ENCODE measurements around the gene POFUT2. TPM values are rescaled to one million over a fixed set of nuclear protein-coding genes. Genes with fewer than 3 reads are reported as not detected.
A peak's percentile ranks its signal among the peaks of the same experiment; 100 is the strongest.

Gene POFUT2
- total RNA-seq, 8 experiments from 2014 or later, result 17.3 to 40.8 (median 25.6) TPM

DNA sequence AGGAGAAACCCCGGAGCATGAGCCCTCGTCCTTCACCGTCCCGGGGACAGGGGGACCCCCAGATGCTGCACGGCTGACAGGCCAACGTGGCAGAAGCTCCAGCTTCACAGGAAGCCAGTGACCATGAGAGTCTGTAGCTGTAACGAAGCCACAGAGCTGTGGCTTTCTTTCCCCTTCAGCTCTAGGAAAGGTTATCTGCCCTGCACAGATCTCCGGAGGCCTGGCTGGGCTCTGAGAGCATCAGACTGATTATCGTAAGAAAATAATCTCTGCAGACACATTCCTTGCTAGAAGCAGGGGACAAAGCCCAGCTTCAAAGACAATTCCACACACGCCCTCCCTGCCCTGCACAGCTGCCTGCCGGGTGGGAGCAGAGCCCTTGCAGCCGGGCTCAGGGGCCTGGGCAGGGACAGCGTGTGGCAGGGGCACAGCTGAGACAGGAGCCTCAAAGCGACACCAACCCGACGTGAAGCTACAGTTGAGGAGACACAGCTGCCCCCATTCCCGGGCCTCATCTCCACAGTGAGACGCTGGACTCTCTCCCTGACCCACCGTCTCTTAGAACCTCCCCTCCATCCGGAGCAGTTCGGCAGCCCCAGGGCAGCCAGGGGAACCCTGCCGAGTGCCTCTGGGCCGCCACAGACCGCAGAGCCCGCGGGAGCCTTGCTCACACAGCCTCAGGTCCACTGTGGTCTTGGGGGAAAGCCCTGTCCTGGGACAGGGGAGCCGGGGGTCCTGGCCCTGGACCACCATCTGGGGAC, 30.6 kb downstream of the POFUT2 start:
- Histone ChIP-seq H3K4me1 (replicated peaks in 1 of 2) (peaks cover 18 to 29% of the 10 kb centered on the region in 2 donors), H3K4me3 (no peak overlapping the region), H3K27ac (peak overlapping the region in 1 of 2 donors; percentile 25)
- in situ Hi-C loops (cut with MboI; ENCODE audit: low pct_unique_long_range_greater_than_20kb in 2 of 9, low sequenced_read_pairs in 9 of 9, unreplicated experiment in 9 of 9), result no loop called here
- WGBS, 10 experiments, result 77 to 80% (median 80%) methylated on average over 1 to 12 of the region's 27 CpGs; no CpG with 5 or more reads in 7 of the 10 experiments
- ATAC-seq (replicated peaks in 6 of 8), result peak in 5 of 8 experiments; percentile 35 to 59 (median 44)

DNA sequence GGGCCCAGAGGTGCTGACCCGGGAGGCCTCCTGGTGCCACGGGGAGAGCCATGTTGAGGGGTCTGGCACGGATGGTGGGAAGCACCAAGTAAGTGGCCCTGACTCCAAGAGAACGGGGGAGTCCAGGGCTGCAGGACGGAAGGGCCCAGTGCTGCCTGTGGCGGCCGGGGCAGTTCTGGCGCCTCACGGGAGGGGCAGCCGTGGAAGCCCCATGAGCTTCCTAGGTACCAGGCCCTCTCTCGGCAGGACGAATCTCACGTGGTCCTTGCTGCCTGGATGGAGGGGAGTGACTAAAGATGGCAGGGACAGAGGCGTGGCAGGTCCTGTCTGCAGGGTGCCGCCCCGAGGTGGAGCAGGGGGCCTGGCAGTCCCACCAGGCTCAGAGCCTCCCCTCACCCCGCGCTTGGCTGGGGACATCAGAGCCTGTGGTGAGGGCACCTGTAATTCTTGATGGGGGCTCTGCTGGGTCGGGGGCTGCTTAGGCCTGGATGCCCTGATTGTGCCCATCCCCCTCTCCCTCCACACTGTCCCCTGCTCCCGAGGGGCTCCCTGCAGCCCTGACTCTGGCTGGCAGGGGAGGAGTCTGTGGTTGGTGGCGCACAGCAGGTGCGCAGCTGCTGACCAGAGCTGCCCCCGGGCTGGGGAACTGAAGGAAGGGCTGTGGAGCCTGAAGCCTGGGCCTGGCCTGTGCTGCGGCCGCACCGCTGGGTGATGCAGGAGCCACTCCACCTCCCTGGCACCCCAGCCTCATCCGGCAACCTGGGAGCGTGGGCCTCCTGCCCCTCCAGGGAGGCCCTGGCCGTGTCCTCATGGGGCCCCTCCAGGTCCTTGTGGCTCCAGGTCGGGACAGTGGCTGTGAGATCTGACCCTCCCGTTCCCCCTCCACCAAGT, 31.4 kb downstream of the POFUT2 start:
- peak in 5 of 8 experiments; percentile 20 to 32 (median 22) for ATAC-seq (replicated peaks in 6 of 8)
- WGBS, 10 experiments, result 83 to 94% (median 84%) methylated on average over 3 to 7 of the region's 31 CpGs; no CpG with 5 or more reads in 6 of the 10 experiments
- in situ Hi-C loops (cut with MboI; ENCODE audit: low pct_unique_long_range_greater_than_20kb in 2 of 9, low sequenced_read_pairs in 9 of 9, unreplicated experiment in 9 of 9), result no loop called here
- H3K4me3 ChIP-seq, result no peak overlapping the region
- peak overlapping the region in 1 of 2 donors; percentile 25 for H3K27ac ChIP-seq
- peaks cover 18 to 29% of the 10 kb centered on the region in 2 donors for H3K4me1 ChIP-seq (replicated peaks in 1 of 2)

DNA sequence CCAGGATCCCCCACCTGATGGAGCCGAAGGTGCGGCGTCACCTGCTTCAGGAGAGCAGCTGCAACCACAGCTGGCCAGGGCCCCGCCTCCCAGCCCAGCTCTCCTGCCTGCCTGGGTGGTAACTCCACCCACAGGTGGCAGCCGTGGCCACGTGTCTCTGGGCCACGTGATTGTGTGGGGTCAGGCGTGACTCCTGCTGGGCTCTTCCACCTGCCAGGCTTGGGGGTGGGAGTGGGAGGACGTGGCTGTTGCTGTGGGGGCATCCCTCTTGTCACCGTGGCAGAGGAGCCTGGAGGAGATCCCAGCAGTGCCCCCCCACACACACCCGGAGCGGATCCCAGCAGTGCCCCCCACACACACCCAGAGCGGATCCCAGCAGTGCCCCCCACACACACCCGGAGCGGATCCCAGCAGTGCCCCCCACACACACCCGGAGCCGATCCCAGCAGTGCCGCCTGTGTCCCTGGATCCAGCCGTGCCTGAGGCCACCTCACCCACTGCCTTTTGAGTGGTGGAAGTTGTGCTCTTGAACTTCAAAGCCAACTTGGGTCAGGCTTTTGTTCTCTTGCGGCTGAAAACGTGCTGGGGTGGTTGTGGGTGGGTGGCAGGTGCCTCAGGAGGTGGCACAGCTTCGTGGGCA, 32.2 kb downstream of the POFUT2 start:
- Histone ChIP-seq H3K4me1 (replicated peaks in 1 of 2) (peaks cover 18 to 29% of the 10 kb centered on the region in 2 donors), H3K27ac (no peak overlapping the region), H3K4me3 (no peak overlapping the region)
- no peak for ATAC-seq (replicated peaks in 6 of 8)
- 30 to 100% (median 69%) methylated on average over 1 to 3 of the region's 22 CpGs; no CpG with 5 or more reads in 6 of the 10 experiments for WGBS, 10 experiments
- in situ Hi-C loops (cut with MboI; ENCODE audit: low pct_unique_long_range_greater_than_20kb in 2 of 9, low sequenced_read_pairs in 9 of 9, unreplicated experiment in 9 of 9), result no loop called here

DNA sequence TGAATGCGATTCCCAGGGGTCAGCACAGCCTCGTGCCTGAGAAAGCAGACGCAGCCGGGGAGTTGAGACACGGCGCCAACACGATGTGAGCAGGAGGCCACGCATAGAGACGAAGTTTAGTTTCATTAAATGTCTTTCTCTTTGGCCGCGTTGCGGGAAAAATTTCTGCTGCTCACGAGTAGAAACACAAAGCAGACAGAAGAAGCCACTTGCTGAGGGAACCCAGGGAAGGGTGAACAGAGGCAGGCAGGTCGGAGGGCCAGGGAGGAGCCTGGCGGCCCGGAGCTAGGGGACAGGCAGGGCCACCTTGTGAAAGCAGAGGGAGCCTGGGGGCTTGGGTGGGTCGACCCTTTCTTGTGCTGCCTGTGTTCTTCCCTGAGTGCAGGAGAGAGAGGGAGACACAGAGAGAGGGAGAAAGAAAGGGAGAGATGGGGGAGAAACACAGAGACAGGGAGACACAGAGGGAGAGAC, 33.2 kb downstream of the POFUT2 start:
- peaks cover 18 to 29% of the 10 kb centered on the region in 2 donors for H3K4me1 ChIP-seq (replicated peaks in 1 of 2)
- H3K27ac ChIP-seq, result no peak overlapping the region
- 17 to 88% (median 75%) methylated on average over 1 to 16 of the region's 17 CpGs; no CpG with 5 or more reads in 1 of the 10 experiments for WGBS, 10 experiments
- in situ Hi-C loops (cut with MboI; ENCODE audit: low pct_unique_long_range_greater_than_20kb in 2 of 9, low sequenced_read_pairs in 9 of 9, unreplicated experiment in 9 of 9), result no loop called here
- no peak for ATAC-seq (replicated peaks in 6 of 8)
- H3K4me3 ChIP-seq, result no peak overlapping the region

DNA sequence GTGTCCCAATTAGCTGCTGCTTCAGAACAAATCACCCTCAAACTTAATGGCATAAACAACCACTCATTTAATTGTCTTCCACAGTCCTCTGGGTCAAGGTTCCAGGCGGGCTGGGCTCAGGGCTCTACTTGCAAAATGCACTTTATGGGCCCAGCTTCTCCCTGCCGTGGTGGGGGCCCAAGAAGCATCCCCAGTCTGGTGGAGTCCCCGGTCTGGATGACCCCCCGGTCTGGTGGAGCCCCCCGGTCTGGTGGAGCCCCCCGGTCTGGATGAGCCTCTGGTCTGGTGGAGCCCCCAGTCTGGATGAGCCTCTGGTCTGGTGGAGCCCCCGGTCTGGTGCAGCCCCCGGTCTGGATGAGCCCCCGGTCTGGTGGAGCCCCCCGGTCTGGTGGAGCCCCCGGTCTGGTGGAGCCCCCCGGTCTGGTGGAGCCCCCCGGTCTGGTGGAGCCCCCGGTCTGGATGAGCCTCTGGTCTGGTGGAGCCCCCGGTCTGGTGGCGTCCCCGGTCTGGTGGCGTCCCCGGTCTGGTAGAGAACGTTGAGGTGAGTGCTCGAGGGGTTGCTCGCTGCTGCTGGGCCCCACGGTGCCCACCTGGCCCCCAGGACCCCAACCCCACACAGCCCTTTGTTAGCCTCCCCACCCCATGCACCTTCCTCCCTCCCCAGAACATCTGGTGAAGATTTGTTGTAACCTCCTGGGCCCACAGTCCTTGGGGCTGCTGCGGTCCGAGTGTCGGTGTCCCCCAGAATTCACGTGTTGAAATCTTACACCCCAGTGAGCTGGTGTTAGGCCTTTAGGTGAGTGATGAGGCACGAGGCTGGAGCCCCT, 33.8 kb downstream of the POFUT2 start:
- H3K4me1 ChIP-seq (replicated peaks in 1 of 2), result peaks cover 19 to 30% of the 10 kb centered on the region in 2 donors
- no peak overlapping the region for H3K27ac ChIP-seq
- H3K4me3 ChIP-seq, result no peak overlapping the region
- in situ Hi-C loops (cut with MboI; ENCODE audit: low pct_unique_long_range_greater_than_20kb in 2 of 9, low sequenced_read_pairs in 9 of 9, unreplicated experiment in 9 of 9), result no loop called here
- no peak for ATAC-seq (replicated peaks in 6 of 8)
- WGBS, 10 experiments, result 0 to 100% (median 96%) methylated on average over 1 to 4 of the region's 28 CpGs; no CpG with 5 or more reads in 5 of the 10 experiments

DNA sequence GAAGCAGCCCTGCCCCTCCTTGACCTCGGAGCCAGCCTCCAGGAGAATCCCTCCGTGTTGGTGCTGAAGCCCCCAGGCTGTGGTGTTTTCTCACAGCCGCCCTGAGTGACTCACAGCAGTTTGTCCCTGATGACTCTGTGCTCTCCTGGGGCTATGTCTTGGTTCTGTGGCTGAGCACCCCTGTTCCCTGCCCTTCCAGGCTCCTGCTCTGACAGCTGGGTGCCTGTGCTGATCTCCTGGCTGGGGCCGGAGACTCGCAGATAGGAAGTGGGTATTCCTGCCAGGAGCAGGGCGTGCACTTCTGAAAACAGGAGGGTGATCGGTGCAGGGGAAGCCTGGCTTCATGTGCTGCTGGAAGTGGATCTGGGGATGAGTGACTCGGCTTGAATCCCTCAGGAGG, 34.5 kb downstream of the POFUT2 start:
- ATAC-seq (replicated peaks in 6 of 8), result peak in 3 of 8 experiments; percentile 28 to 68 (median 54)
- Histone ChIP-seq H3K4me1 (replicated peaks in 1 of 2) (peaks cover 19 to 30% of the 10 kb centered on the region in 2 donors), H3K27ac (no peak overlapping the region), H3K4me3 (no peak overlapping the region)
- in situ Hi-C loops (cut with MboI; ENCODE audit: low pct_unique_long_range_greater_than_20kb in 2 of 9, low sequenced_read_pairs in 9 of 9, unreplicated experiment in 9 of 9), result no loop called here
- 20 to 100% (median 84%) methylated on average over 1 to 5 of the region's 8 CpGs; no CpG with 5 or more reads in 6 of the 10 experiments for WGBS, 10 experiments

DNA sequence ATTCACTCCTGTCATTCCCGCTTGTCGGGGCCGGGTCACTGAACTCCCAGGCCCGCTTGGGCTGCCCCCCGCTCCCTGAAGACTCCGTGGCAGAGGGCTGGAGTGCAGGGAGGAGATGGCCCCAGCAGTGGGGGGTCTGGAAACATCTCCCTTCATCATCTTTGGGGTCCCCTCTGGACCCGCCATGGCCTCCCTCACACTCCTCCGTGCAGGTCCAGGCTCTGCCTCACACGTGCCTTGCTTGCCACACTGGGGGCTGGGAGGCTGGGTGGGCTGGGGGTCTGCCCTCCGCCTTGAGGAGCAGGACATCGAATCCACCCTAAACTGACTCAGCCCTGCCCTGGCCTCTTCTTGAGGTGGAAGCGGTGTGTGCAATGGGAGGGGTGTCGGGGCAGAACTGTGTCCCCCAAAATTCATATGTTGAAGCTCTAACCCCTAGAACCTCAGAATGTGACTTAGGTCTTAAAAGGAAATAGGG, 35.2 kb downstream of the POFUT2 start:
- 60 to 100% (median 90%) methylated on average over 1 to 2 of the region's 13 CpGs; no CpG with 5 or more reads in 5 of the 10 experiments for WGBS, 10 experiments
- Histone ChIP-seq H3K27ac (no peak overlapping the region), H3K4me3 (no peak overlapping the region), H3K4me1 (replicated peaks in 1 of 2) (peaks cover 18 to 26% of the 10 kb centered on the region in 2 donors)
- ATAC-seq (replicated peaks in 6 of 8), result no peak
- in situ Hi-C loops (cut with MboI; ENCODE audit: low pct_unique_long_range_greater_than_20kb in 2 of 9, low sequenced_read_pairs in 9 of 9, unreplicated experiment in 9 of 9), result no loop called here

DNA sequence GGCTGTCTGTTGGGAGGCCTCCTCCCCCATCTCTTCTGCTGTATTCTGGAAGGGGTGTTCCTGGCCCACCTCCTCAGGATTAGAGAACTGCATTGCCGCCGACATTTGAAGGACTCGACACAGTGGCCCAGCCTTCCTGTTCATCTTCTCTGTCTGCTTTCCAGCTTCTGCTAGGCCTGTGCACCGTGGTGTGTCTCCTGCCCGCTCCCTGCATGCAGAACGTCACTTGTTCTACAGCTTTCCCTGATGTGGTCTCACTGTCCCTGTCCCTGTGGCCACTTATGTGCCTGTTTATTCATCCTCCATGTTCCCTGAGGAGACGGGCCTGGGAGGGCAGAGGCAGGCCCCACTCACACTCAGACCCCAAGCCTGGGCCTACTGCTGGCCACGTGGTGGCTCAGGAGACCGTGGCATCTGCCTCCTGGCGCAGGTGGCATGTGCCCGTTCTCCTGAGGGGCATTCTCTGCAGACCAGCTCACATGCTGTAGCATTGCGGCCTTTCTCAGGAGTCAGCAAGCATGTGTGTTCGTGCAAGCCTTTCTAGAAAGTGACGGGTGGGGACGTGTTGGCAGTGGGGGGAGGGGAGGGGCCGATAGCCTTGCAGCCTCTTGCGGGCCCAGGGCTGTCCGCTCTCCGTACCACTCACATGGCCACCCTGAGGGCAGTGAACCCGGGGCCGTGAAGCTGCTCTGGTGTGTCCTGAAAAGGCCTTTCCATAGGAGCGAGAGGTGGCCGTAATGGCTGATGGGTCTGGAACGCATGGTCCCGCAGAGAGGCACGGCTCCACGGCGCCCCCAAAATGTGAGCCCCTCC, 35.9 kb downstream of the POFUT2 start:
- Histone ChIP-seq H3K4me1 (replicated peaks in 1 of 2) (peaks cover 13 to 19% of the 10 kb centered on the region in 2 donors), H3K27ac (no peak overlapping the region), H3K4me3 (no peak overlapping the region)
- in situ Hi-C loops (cut with MboI; ENCODE audit: low pct_unique_long_range_greater_than_20kb in 2 of 9, low sequenced_read_pairs in 9 of 9, unreplicated experiment in 9 of 9), result no loop called here
- 83 to 100% (median 86%) methylated on average over 1 to 5 of the region's 28 CpGs; no CpG with 5 or more reads in 7 of the 10 experiments for WGBS, 10 experiments
- no peak for ATAC-seq (replicated peaks in 6 of 8)

DNA sequence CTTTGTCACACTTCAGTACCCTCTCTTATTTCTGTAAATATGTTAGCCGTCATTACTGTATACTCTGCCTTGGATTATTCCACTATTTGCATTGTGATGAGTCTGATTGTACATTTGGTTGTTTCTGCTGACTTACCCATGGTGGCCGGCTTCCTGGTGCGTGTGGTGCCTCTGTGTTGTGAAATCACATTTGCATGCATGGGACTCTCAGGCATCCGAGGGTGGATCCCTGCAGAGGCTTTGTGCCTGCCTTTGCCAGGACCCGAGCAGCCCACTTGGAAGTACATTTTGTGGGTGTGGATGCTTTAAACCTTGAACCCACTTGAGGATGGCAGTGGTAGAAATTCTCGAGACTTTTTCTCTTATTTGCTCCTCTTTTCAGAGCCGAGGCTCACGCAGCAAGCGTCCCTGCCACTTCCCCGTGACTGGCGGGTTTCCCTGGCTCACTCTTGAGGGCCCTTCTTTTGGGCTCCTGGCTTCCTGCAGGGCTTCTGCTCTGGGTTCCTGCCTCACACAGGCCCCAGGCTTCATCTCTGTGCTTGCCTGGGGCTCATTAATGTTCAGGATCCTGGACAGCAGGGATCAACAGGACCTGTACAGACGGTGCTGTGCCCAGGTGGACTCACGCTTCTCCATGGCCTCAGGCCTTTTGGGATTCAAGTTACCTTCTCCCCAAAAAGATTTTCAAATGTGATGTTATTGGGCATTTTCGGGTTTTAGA, 36.6 kb downstream of the POFUT2 start:
- in situ Hi-C loops (cut with MboI; ENCODE audit: low pct_unique_long_range_greater_than_20kb in 2 of 9, low sequenced_read_pairs in 9 of 9, unreplicated experiment in 9 of 9), result no loop called here
- Histone ChIP-seq H3K27ac (no peak overlapping the region), H3K4me1 (replicated peaks in 1 of 2) (peaks cover 10 to 12% of the 10 kb centered on the region in 2 donors), H3K4me3 (no peak overlapping the region)
- WGBS, 10 experiments, result 67 to 100% (median 82%) methylated on average over 1 to 11 of the region's 14 CpGs
- no peak for ATAC-seq (replicated peaks in 6 of 8)

DNA sequence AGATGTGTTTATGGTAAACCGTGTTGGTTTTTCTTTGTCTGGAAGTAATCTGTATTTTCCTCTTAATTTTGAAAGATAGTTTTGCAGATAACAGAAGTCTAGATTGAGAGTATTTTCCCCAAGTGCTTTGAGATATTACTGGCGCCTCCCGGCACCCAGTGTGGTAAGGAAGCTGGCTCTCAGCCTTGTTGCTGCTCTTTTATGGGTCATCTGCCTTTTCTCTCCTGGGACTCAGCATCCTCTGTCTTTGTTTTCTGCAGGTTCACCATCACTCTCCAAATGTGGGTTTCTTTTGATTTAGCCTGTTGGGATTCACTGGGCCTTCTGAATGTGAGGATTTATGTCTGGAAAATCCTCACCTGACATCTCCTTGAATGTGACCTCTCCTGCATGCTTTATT, 37.4 kb downstream of the POFUT2 start:
- H3K4me1 ChIP-seq (replicated peaks in 1 of 2), result peaks cover 10 to 12% of the 10 kb centered on the region in 2 donors
- 63 to 100% (median 92%) methylated on average over 1 to 3 of the region's 3 CpGs; no CpG with 5 or more reads in 1 of the 10 experiments for WGBS, 10 experiments
- no peak for ATAC-seq (replicated peaks in 6 of 8)

DNA sequence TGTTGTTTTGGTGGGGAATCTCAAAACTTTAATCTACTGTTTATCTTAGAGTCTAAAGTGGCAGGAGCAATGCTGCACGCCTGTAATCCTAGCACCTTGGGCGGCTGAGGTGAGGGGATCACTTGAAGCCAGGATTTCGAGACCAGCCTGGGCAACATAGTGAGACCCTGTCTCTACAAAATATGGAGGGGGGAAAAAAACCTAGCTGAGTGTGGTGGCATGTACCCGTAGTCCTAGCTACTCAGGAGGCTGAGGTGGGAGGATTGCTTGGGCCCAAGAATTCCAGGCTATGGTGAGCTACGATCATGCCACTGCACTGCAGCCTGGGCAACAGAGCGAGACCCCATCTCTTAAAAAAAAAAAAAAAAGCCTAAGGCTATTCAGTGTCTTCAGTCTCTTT, 38.1 kb downstream of the POFUT2 start:
- Histone ChIP-seq H3K27ac (no peak overlapping the region), H3K4me1 (replicated peaks in 1 of 2) (peaks cover 10 to 12% of the 10 kb centered on the region in 2 donors), H3K4me3 (no peak overlapping the region)
- no peak for ATAC-seq (replicated peaks in 6 of 8)
- in situ Hi-C loops (cut with MboI; ENCODE audit: low pct_unique_long_range_greater_than_20kb in 2 of 9, low sequenced_read_pairs in 9 of 9, unreplicated experiment in 9 of 9), result no loop called here
- WGBS, 10 experiments, result 77 to 100% (median 94%) methylated on average over 1 to 6 of the region's 6 CpGs; no CpG with 5 or more reads in 3 of the 10 experiments

More for the DNA sequence above, 37.4 kb downstream of the POFUT2 start:
- H3K4me3 ChIP-seq, result no peak overlapping the region
- no peak overlapping the region for H3K27ac ChIP-seq
- in situ Hi-C loops (cut with MboI; ENCODE audit: low pct_unique_long_range_greater_than_20kb in 2 of 9, low sequenced_read_pairs in 9 of 9, unreplicated experiment in 9 of 9), result no loop called here

All from motor neuron (in vitro differentiated cells).